Panc1 (cell line): ENCODE data around the gene LPAR2.

Experiments used
- CTCF ChIP-seq: fragments of 450-650 bp; IDR thresholded peaks from 2 replicates; pipeline ENCODE4 v1.5.1; 2017; ENCODE audit warnings: mild to moderate bottlenecking
- POLR2AphosphoS5 ChIP-seq: IDR thresholded peaks from 2 replicates; pipeline ENCODE4 v1.6.1; 2012; ENCODE audit warnings: mild to moderate bottlenecking, low read depth, low read length, moderate library complexity
- REST ChIP-seq, 2 experiments: IDR thresholded peaks; 2 replicates each; pipeline ENCODE4 v1.6.1; 2011 to 2012; ENCODE audit warnings: low read depth in 2 of 2, control low read depth in 1 of 2, low read length in 1 of 2, mild to moderate bottlenecking in 1 of 2, moderate library complexity in 1 of 2; ENCODE audit not compliant: insufficient read depth in 1 of 2
- SIN3A ChIP-seq: IDR thresholded peaks from 2 replicates; pipeline ENCODE4 v1.6.1; 2012; ENCODE audit warnings: low read depth, mild to moderate bottlenecking, low read length, moderate library complexity, borderline replicate concordance; ENCODE audit not compliant: insufficient read depth

- TF ChIP-seq CTCF, result no peak
- TF ChIP-seq SIN3A, result no peak
- no peak for TF ChIP-seq POLR2AphosphoS5
- no peak for TF ChIP-seq REST (IDR thresholded peaks at IDR 0.05; ENCODE audit: insufficient read depth in 1 of 2, low read depth in 2 of 2, low read length in 1 of 2)
Measured at GRCh38 chr19:19580418-19580817, 47.6 kb downstream of the LPAR2 start.
